Gastroesophageal sphincter (tissue), 4 donors: ENCODE measurements around the gene MUC22. TPM values are rescaled to one million over a fixed set of nuclear protein-coding genes. Genes with fewer than 3 reads are reported as not detected.
A peak's percentile ranks its signal among the peaks of the same experiment; 100 is the strongest.

Experiments
- ATAC-seq: fragments of 150-250 bp; one replicate; pipeline ENCODE4 v1.9.1; 2016; ENCODE audit warnings: mild to moderate bottlenecking, moderate library complexity
- H3K27ac ChIP-seq, 4 donors: fragments of 200-600 bp; sonication (generic) in 3 of 4; 1 replicate in 3 of 4; 2 replicates in 1 of 4; pipeline ENCODE4 v1.5.1; 2016 to 2019
- H3K27me3 ChIP-seq: fragments of 200-600 bp; sonication (generic); one replicate; pipeline ENCODE4 v1.5.1; 2019
- H3K36me3 ChIP-seq, 2 donors: fragments of 200-600 bp; sonication (generic); one replicate each; pipeline ENCODE4 v1.5.1; 2019; ENCODE audit warnings: control low read depth in 1 of 2
- H3K4me1 ChIP-seq, 3 donors: fragments of 200-600 bp; sonication (generic); 1 replicate in 2 of 3; 2 replicates in 1 of 3; pipeline ENCODE4 v1.5.1; 2016 to 2019; ENCODE audit warnings: control low read depth in 2 of 3
- H3K4me3 ChIP-seq, 2 donors: fragments of 200-600 bp; sonication (generic); one replicate each; pipeline ENCODE4 v1.5.1; 2019; ENCODE audit warnings: mild to moderate bottlenecking in 1 of 2, moderate library complexity in 1 of 2
- H3K9me3 ChIP-seq, 3 donors: fragments of 200-600 bp; sonication (generic); one replicate each; pipeline ENCODE4 v1.5.1; 2017 to 2019; ENCODE audit warnings: control low read depth in 2 of 3
- CTCF ChIP-seq, 4 experiments: fragments of 200-600 bp in 2 of 4; fragments of 450-650 bp in 2 of 4; sonication (generic) in 1 of 4; IDR thresholded peaks; one replicate each; pipeline ENCODE4 v1.5.1; 2017 to 2019; ENCODE audit warnings: antibody characterized with exemption in 4 of 4, mild to moderate bottlenecking in 2 of 4, moderate library complexity in 2 of 4
- EP300 ChIP-seq: sonication (generic); formaldehyde crosslinking; IDR thresholded peaks from one replicate; pipeline ENCODE4 v1.6.1; 2017; ENCODE audit warnings: antibody characterized with exemption, mild to moderate bottlenecking
- POLR2A ChIP-seq, 2 donors: fragments of 450-650 bp; IDR thresholded peaks; one replicate each; pipeline ENCODE4 v1.6.1; 2017; ENCODE audit warnings: antibody characterized with exemption in 2 of 2, mild to moderate bottlenecking in 2 of 2, moderate library complexity in 1 of 2
- POLR2AphosphoS5 ChIP-seq: sonication (generic); formaldehyde crosslinking; IDR thresholded peaks from one replicate; pipeline ENCODE4 v1.6.1; 2017; ENCODE audit warnings: antibody characterized with exemption
- WGBS, 2 donors: methylation state at CpG; one replicate each; pipeline ENCODE4 v1.1.5; 2018; ENCODE audit warnings: low coverage in 1 of 2; 5-methylcytosine and 5-hydroxymethylcytosine counted together
- total RNA-seq, 4 donors: library from RNA; depleted of rRNA; stranded (reverse); fragments of >200 nt; gene quantifications; one replicate each; pipeline ENCODE4 v1.1.0, GENCODE V29; 2016

Gene MUC22
- total RNA-seq, 4 donors from 2014 or later: 0.16 to 0.62 TPM; not detected in 2

- H3K36me3 ChIP-seq: no peaks in the 10 kb centered on the region
- 17 to 30% methylated on average over 1 to 2 of the region's 3 CpGs for WGBS, 2 donors
- no peak for TF ChIP-seq EP300
- TF ChIP-seq POLR2AphosphoS5: no peak
- TF ChIP-seq POLR2A (IDR thresholded peaks at IDR 0.05): no peak
- no peak for TF ChIP-seq CTCF (IDR thresholded peaks at IDR 0.05)
- H3K4me1 ChIP-seq: peaks cover 0 to 1% (median 0%) of the 10 kb centered on the region in 3 donors
- no peak overlapping the region for H3K27ac ChIP-seq
- H3K27me3 ChIP-seq: peaks cover 8% of the 10 kb centered on the region
- ATAC-seq: no peak
- H3K9me3 ChIP-seq: no peaks in the 10 kb centered on the region
- H3K4me3 ChIP-seq: no peak overlapping the region
Measured at GRCh38 chr6:31037682-31038081, 27.4 kb downstream of the MUC22 start.

DNA sequence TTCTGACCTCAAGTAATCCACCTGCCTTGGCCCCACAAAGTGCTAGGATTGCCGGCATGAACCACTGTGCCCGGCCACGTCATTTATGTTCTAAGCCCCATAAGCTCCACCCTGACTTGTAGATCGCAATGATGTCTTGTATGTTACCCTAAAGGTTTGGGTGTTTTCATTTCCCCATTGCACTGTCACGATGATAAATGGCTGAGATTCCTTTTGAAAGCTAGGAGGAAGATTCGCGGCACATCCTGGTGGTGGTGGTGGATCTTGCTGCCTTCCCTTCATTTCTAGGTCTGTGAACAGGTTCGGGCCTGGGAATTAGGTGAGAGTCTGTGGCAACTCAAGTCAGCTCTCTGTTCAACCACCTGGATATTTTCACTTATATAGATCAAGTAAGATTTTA lies 28.3 kb downstream of the MUC22 start:
- 89 to 96% methylated on average over 4 to 7 of the region's 8 CpGs for WGBS, 2 donors

GRCh38 chr6:31040801-31041200 lies 30.5 kb downstream of the MUC22 start:
- Histone ChIP-seq H3K4me3 (no peak overlapping the region), H3K36me3 (no peaks in the 10 kb centered on the region), H3K4me1 (peaks cover 0 to 10% (median 0%) of the 10 kb centered on the region in 3 donors), H3K27ac (no peak overlapping the region), H3K27me3 (peaks cover 12% of the 10 kb centered on the region), H3K9me3 (no peaks in the 10 kb centered on the region)
- TF ChIP-seq CTCF (IDR thresholded peaks at IDR 0.05) (no peak), POLR2A (IDR thresholded peaks at IDR 0.05) (no peak), POLR2AphosphoS5 (no peak), EP300 (no peak)
- 62 to 83% methylated on average over 7 of the region's 7 CpGs for WGBS, 2 donors
- ATAC-seq: no peak

More for the DNA sequence above, 28.3 kb downstream of the MUC22 start:
- TF ChIP-seq POLR2AphosphoS5 (no peak), EP300 (no peak), POLR2A (IDR thresholded peaks at IDR 0.05) (no peak), CTCF (IDR thresholded peaks at IDR 0.05) (no peak)
- H3K27me3 ChIP-seq: peaks cover 8% of the 10 kb centered on the region
- no peaks in the 10 kb centered on the region for H3K9me3 ChIP-seq
- no peak overlapping the region for H3K27ac ChIP-seq
- H3K4me3 ChIP-seq: no peak overlapping the region
- H3K36me3 ChIP-seq: no peaks in the 10 kb centered on the region
- no peak for ATAC-seq
- peaks cover 0 to 10% (median 0%) of the 10 kb centered on the region in 3 donors for H3K4me1 ChIP-seq

- H3K4me3 ChIP-seq: no peak overlapping the region
- peaks cover 19% of the 10 kb centered on the region for H3K27me3 ChIP-seq
- H3K9me3 ChIP-seq: no peaks in the 10 kb centered on the region
- TF ChIP-seq CTCF (IDR thresholded peaks at IDR 0.05): no peak
- TF ChIP-seq EP300: no peak
- no peak for TF ChIP-seq POLR2AphosphoS5
- TF ChIP-seq POLR2A (IDR thresholded peaks at IDR 0.05): no peak
- H3K36me3 ChIP-seq: no peaks in the 10 kb centered on the region
- ATAC-seq: no peak
- H3K4me1 ChIP-seq: peaks cover 0 to 10% (median 0%) of the 10 kb centered on the region in 3 donors
- WGBS, 2 donors: 76 to 100% methylated on average over 2 to 4 of the region's 12 CpGs
- H3K27ac ChIP-seq: no peak overlapping the region
Measured at GRCh38 chr6:31041372-31041974, 31.2 kb downstream of the MUC22 start.

DNA sequence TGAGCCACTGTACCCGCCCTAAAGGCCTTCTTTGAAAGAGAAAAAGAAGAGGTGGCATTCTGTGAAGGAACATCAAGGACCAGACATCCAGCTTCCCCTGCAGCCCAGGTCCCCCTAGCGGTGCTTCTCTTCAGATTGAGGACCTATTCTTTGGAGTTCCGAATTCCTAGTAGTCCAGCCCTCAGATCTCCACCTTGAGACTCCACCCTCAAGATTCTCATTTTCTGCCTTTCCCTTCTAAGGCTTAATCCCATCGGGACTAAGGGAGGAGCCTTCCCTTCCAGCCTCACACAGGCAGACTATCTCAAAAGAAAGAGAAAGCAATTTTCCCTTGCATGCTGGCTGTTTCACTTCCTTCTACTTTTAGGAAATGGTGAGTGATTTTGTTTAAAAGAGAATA lies 32.5 kb downstream of the MUC22 start:
- WGBS, 2 donors: 26 to 57% methylated on average over 4 of the region's 4 CpGs
- TF ChIP-seq EP300: no peak
- peak in 3 of 4 experiments; percentile 29 to 44 (median 41) for TF ChIP-seq CTCF (IDR thresholded peaks at IDR 0.05)

More for the DNA sequence above, 32.5 kb downstream of the MUC22 start:
- peak; percentile 39 for ATAC-seq
- no peak overlapping the region for H3K4me3 ChIP-seq
- peaks cover 19% of the 10 kb centered on the region for H3K27me3 ChIP-seq
- H3K27ac ChIP-seq: no peak overlapping the region
- H3K4me1 ChIP-seq: peaks cover 0 to 10% (median 0%) of the 10 kb centered on the region in 3 donors
- no peaks in the 10 kb centered on the region for H3K36me3 ChIP-seq
- H3K9me3 ChIP-seq: no peaks in the 10 kb centered on the region
